HTERT RPE-1 (cell line): ENCODE measurements around the gene TCF20.

Source experiments
- in situ Hi-C: fragments of 300-500 bp; cut with MboI; formaldehyde crosslinking; loops from 4 replicates; pipeline ENCODE4 v1.14.3; 2020; ENCODE audit warnings: low sequenced_read_pairs

Gene TCF20

GRCh38 chr22:42300259-42301076 is 30.0 kb upstream of the TCF20 start:
- in situ Hi-C loops, result no loop called here

- in situ Hi-C loops, result no loop called here
These were observed 29.3 kb upstream of the TCF20 start for GRCh38 chr22:42299586-42300258.

- in situ Hi-C loops, result no loop called here
These were observed 28.3 kb upstream of the TCF20 start for GRCh38 chr22:42298746-42299145.

- in situ Hi-C loops, result no loop called here
These were observed 27.3 kb upstream of the TCF20 start for GRCh38 chr22:42297778-42298177.

- in situ Hi-C loops, result no loop called here
These were observed 26.4 kb upstream of the TCF20 start for GRCh38 chr22:42296883-42297282.

GRCh38 chr22:42296381-42296853 is 26.0 kb upstream of the TCF20 start:
- in situ Hi-C loops, result no loop called here

GRCh38 chr22:42294034-42294985 is 23.9 kb upstream of the TCF20 start:
- in situ Hi-C loops, result no loop called here

GRCh38 chr22:42292732-42293520 is 22.5 kb upstream of the TCF20 start:
- in situ Hi-C loops, result no loop called here

GRCh38 chr22:42291287-42291686 is 20.8 kb upstream of the TCF20 start:
- in situ Hi-C loops, result no loop called here

GRCh38 chr22:42289671-42290541 is 19.5 kb upstream of the TCF20 start:
- in situ Hi-C loops, result no loop called here

- in situ Hi-C loops, result no loop called here
These were observed 18.3 kb upstream of the TCF20 start for GRCh38 chr22:42288791-42289190.

GRCh38 chr22:42287174-42287890 is 16.9 kb upstream of the TCF20 start:
- in situ Hi-C loops, result no loop called here

- in situ Hi-C loops, result no loop called here
These were observed 15.8 kb upstream of the TCF20 start for GRCh38 chr22:42286205-42286604.

GRCh38 chr22:42285604-42286003 is 15.2 kb upstream of the TCF20 start:
- in situ Hi-C loops, result no loop called here

GRCh38 chr22:42284643-42285181 is 14.3 kb upstream of the TCF20 start:
- in situ Hi-C loops, result no loop called here

- in situ Hi-C loops, result no loop called here
These were observed 13.7 kb upstream of the TCF20 start for GRCh38 chr22:42284202-42284591.

- in situ Hi-C loops, result no loop called here
These were observed 13.1 kb upstream of the TCF20 start for GRCh38 chr22:42283278-42284201.

- in situ Hi-C loops, result no loop called here
These were observed 12.5 kb upstream of the TCF20 start for GRCh38 chr22:42282943-42283277.
